ENCODE results near the gene APBB1IP.
"Not testable (repeated sequence)": the region's sequence is repeated elsewhere in the genome, so short reads cannot be mapped to it uniquely, and the experiment has no call there.

DNA sequence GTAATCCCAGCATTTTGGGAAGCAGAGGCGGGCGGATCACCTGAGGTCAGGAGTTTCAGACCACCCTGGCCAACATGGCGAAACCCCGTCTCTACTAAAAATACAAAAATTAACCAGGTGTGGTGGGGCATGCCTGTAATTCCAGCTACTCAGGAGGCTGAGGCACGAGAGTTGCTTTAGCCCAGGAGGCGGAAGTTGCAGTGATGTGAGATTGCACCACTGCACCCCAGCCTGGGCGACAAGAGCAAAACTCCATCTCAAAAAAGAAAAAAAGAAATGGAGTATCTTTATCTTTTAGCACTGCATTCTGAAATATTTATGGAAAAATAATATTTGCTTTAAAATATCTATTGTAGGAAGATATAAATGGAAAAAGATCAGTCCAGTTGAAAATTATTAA is 52.2 kb downstream of the APBB1IP start:
- TF ChIP-seq, protein P1, sequence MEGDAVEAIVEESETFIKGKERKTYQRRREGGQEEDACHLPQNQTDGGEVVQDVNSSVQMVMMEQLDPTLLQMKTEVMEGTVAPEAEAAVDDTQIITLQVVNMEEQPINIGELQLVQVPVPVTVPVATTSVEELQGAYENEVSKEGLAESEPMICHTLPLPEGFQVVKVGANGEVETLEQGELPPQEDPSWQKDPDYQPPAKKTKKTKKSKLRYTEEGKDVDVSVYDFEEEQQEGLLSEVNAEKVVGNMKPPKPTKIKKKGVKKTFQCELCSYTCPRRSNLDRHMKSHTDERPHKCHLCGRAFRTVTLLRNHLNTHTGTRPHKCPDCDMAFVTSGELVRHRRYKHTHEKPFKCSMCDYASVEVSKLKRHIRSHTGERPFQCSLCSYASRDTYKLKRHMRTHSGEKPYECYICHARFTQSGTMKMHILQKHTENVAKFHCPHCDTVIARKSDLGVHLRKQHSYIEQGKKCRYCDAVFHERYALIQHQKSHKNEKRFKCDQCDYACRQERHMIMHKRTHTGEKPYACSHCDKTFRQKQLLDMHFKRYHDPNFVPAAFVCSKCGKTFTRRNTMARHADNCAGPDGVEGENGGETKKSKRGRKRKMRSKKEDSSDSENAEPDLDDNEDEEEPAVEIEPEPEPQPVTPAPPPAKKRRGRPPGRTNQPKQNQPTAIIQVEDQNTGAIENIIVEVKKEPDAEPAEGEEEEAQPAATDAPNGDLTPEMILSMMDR (IDR thresholded peaks at IDR 0.05) = not testable (repeated sequence)
- TF ChIP-seq POLR2AphosphoS5, EP300 (IDR thresholded peaks at IDR 0.05): not testable (repeated sequence)
